Astrocyte of the spinal cord (primary cell): Measurements from ENCODE around the gene ARID5B.

Experiments used
- DNase-seq: peaks from one replicate; pipeline ENCODE4 v3.0.0; 2011; ENCODE audit warnings: low read depth, low spot score
- H3K4me3 ChIP-seq: 2 replicates; pipeline ENCODE4 v1.5.1; 2011; ENCODE audit warnings: low read depth, mild to moderate bottlenecking, low read length, moderate library complexity
- in situ Hi-C: cut with HindIII; loops from 2 replicates; pipeline ENCODE4 v1.10.0; 2017; ENCODE audit warnings: low sequenced_read_pairs
- TF ChIP-seq, protein P1 (sequence below): IDR thresholded peaks from 2 replicates; pipeline ENCODE4 v1.5.1; 2012; ENCODE audit warnings: low read depth, mild to moderate bottlenecking, low read length, inconsistent platforms

Gene ARID5B

DNA sequence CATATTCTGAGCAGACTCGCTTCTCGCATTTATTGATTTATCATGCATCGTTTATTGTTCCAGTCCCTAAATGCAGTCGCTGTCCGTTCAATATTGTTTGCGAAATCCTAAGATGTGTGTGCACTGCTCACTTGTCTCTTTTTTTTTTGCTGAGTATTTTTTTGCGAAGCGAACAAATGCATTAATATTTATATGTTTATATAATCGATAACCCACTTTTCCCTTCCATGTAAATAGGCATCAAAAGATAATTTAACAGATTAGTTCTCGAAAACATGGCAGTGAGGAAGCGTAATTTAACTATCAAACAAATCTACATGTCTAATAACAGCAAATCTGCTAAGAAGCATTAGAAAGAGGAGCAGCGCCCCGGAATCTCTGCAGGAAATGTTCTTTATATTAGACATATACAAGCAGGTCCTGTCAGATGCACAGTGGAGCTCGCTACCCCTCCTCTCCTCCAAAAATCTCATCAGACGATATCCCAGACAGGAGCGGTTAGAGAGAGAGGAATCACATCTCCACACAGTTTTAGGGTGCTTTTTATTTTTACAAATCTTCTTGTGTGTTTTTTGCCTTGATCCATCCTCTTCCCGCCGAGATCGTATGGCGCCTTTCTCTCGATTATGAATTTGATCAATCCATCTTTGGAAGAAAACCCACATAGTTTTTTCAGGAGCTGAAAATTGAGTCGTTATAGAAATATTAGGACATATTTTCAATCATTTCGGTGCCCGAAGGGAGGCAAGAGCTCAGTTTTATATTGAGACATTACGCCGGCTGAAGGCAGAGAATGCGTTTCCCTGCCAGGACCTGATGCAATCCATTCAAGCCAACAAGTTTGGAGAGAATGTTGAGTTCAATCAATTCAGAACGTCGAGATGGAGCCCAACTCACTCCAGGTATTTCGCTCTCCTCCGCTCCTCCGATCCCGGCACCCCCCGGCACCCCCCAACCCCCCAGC is at the start of gene ARID5B:
ARID5B (plus strand) TSS at position 871 of the 964 bp plus-strand sequence; CDS start at position 882, 11 bp downstream.
- DNase-seq, result peak; percentile 75
- in situ Hi-C loops, result no loop called here
- TF ChIP-seq, protein P1, sequence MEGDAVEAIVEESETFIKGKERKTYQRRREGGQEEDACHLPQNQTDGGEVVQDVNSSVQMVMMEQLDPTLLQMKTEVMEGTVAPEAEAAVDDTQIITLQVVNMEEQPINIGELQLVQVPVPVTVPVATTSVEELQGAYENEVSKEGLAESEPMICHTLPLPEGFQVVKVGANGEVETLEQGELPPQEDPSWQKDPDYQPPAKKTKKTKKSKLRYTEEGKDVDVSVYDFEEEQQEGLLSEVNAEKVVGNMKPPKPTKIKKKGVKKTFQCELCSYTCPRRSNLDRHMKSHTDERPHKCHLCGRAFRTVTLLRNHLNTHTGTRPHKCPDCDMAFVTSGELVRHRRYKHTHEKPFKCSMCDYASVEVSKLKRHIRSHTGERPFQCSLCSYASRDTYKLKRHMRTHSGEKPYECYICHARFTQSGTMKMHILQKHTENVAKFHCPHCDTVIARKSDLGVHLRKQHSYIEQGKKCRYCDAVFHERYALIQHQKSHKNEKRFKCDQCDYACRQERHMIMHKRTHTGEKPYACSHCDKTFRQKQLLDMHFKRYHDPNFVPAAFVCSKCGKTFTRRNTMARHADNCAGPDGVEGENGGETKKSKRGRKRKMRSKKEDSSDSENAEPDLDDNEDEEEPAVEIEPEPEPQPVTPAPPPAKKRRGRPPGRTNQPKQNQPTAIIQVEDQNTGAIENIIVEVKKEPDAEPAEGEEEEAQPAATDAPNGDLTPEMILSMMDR, result no peak
- H3K4me3 ChIP-seq, result peak within 1 kb of the TSS; percentile 94

GRCh38 chr10:61852261-61852660 is 49.2 kb upstream of the ARID5B start:
- in situ Hi-C loops, result no loop called here

GRCh38 chr10:61855771-61856170 is 45.7 kb upstream of the ARID5B start:
- in situ Hi-C loops, result no loop called here
- TF ChIP-seq, protein P1, result no peak
- no peak for DNase-seq
- H3K4me3 ChIP-seq, result no peak overlapping the region

More at GRCh38 chr10:61852261-61852660, 49.2 kb upstream of the ARID5B start:
- DNase-seq, result no peak
- no peak overlapping the region for H3K4me3 ChIP-seq
- TF ChIP-seq, protein P1, result no peak

- in situ Hi-C loops, result no loop called here
- TF ChIP-seq, protein P1, result no peak
Measured at GRCh38 chr10:61857746-61858145, 43.8 kb upstream of the ARID5B start.

DNA sequence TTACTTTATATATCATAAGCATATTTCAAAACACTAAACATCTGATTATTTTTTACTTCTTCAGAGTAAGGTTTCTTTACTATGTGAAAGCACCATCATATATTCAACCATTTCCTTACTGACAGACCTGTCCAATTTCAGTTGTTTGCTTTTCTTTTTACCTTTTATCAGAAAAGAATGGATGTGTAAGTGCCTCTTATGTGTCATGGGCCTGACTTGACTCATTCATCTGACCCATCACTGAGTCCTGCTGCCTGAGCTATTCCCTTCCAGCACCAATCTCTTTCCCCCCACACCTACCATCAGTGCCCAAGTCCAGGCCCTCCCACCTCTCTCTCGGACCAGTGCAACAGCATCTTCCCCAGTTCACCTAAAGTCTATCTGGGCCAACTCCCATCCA is 41.7 kb upstream of the ARID5B start:
- TF ChIP-seq, protein P1, result no peak
- in situ Hi-C loops, result no loop called here
- no peak overlapping the region for H3K4me3 ChIP-seq
- no peak for DNase-seq

More at GRCh38 chr10:61857746-61858145, 43.8 kb upstream of the ARID5B start:
- DNase-seq, result no peak
- H3K4me3 ChIP-seq, result no peak overlapping the region

DNA sequence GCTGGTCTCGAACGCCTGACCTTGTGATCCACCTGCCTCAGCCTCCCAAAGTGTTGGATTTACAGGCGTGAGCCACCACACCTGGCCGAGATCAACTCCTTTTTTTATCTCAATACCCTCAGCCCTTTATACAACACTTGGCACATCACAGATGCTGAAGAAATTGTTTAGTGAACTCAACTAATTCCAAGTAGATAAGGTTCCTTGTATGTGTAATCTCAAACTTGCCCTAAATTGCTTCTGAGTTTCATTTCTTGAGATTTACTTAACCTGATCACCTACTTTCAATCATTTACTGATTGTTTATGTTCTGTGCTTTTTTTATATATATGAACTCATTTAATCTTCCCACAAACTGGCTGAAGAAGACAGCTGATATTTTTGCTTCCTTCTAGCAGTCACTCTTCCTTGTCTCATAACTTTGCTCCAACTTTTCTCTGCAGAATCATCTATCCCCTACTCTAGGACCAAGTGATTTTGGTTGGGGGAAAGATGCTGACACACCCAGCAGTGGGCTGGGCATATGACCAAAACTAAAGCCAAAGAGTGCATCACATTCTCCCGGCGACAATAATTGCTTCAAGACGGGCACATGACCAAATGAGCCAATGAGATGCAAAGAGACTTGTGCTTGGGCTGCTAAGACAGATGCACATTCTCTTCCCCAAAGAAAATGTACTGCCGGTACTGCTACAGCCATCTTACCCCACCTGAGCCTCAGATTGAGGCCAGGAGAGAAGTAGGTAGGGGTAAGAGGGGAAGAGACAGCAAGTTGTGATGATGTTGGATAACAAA is 40.3 kb upstream of the ARID5B start:
- in situ Hi-C loops, result no loop called here
- DNase-seq, result no peak
- TF ChIP-seq, protein P1, result no peak
- no peak overlapping the region for H3K4me3 ChIP-seq
